Stimulated activated CD4-positive, alpha-beta T cell treated with anti-CD3 and anti-CD28 coated beads, Interleukin-15, amount 100 ng/mL, for 1 hour (primary cell): ENCODE results near the gene ARHGAP8.
"Not testable (repeated sequence)": the region's sequence is repeated elsewhere in the genome, so short reads cannot be mapped to it uniquely, and the experiment has no call there.

ENCODE experiments used
- DNase-seq, 2 donors: peaks; one replicate each; pipeline ENCODE4 v3.0.0-alpha.2; 2020; ENCODE audit warnings: low read depth in 1 of 2, low spot score in 1 of 2

ARHGAP8 gene

DNA sequence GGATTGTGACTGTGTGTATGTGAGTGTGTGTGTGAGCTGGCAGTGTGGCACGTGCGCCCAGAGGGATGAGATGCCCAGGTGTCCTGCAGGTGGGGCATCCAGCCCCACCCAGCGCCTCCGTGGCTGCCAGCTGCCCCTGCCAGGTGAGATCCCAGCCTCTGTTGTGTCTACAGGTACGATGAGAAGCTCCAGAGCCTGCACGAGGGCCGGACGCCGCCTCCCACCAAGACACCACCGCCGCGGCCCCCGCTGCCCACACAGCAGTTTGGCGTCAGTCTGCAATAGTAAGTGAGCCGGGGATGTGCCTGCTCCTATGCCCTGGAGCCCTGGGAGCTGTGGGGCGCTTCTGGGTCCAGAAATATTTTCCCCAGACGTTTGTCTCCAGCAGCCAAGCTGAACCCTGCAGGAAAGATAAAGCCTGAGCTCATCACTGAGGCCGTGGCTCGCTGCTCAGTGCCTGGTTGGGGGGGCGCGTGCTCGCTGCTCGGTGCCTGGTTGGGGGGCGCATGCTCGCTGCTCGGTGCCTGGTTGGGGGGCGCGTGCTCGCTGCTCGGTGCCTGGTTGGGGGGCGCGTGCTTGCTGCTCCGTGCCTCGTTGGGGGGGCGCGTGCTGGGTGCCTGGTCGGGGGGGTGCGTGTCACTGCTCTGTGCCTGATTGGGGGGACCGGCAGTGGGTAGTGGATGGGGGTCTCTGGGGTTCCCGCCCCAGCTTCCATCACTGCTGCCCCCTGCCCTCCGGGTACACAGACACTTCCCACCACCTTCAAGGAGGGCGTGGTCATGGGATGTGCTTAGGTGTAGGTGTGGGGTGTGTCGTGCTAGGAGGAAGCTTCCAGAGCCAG is 73.2 kb downstream of the ARHGAP8 start:
- DNase-seq, result no peak

DNA sequence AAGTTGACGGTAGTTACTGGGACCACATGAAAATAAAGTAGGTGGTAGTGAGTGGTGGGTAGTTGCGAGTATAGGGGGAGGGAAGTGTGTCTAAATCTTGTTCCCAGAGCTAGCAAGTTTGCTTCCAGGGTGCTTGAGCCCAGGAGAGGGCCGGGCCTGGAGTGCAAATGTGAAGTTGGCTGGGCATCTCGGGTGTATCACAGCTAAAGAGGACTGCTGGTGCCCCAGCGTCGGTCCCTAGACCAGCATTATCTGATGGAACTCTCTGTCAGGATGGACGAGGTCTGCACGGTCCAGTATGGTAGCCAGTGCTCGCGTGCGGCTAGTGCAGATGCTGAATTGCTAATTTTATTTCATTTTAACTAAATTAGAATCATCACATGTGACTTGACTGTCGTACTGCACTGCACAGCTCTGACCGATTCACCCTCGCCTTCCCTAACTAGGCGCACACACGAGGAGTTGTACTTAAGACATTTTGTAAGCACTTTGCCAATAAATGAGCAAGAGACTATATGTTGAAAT is 75.4 kb downstream of the ARHGAP8 start:
- DNase-seq, result no peak

DNA sequence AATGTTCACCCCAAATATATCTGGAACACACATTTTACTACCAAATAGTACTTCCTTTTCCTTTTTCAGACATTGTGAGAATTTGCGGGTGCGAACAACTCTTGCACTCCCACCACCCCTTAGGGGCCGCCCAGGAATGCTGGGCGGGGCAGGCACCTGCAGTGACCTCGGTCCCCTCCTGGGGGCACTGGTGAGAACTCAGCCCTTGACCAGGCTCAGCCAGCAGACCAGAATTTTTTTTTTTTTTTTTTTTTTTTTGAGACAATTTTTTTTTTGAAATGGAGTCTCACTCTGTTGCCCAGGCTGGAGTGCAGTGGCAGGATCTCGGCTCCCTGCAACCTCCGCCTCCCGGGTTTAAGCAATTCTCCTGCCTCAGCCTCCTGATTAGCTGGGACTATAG is 75.8 kb downstream of the ARHGAP8 start:
- DNase-seq, result no peak

DNA sequence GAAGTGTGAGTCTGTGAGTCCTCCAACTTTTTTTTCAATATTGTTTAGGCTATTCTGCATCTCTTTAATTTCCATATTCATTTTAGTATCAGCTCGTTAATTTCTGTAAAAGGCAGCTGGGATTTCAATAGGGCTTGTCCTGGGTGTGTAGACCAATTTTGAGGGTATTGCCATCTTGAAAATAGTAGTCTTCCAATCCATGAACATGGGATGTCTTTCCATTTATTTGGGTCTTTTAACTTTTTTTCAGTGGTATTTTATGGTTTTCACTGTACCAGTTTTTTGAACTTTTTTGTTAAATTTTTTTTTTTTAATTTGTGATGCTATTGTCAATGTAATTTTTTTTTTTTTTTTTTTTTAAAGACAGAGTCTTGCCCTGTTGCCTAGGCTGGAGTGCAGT is 79.5 kb downstream of the ARHGAP8 start:
- no peak for DNase-seq

DNA sequence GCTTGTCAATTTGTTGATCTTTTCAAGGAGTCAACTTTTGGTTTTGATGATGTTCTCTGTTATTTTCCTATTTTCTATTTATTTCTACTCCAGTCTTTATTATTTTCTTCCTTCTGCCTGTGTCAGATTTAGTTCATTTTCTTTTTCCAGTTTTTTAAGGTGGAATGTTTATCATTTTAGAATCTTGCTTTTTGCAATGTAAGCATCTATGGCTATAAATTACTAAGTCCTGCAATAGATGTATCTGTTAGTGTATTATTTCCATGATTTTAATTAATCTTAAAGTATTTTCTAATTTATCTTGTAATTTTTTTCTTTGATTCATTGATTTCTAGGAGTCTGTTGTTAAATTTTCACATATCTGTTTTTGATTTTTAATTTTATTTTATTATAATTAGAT is 81.7 kb downstream of the ARHGAP8 start:
- DNase-seq, result no peak

DNA sequence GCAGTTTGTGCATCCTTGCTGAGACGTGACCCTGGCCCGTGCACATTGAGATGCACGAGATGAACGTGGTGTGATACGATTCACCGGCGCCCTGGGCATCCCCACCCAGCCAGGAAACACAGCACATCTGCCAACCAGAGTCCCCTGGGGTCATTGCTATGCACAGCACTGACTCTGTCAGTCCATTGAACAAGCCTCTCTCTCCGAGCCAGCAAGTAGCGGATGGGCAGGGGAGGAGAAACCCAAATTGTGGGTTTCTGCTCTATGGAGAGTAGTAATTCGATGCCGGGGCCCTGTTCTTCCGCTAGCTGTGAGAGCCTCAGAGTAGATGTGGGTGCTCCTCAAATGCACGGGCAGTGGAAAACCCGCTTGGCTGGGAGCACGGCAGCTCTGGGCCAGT is 85.1 kb downstream of the ARHGAP8 start:
- DNase-seq, result no peak

DNA sequence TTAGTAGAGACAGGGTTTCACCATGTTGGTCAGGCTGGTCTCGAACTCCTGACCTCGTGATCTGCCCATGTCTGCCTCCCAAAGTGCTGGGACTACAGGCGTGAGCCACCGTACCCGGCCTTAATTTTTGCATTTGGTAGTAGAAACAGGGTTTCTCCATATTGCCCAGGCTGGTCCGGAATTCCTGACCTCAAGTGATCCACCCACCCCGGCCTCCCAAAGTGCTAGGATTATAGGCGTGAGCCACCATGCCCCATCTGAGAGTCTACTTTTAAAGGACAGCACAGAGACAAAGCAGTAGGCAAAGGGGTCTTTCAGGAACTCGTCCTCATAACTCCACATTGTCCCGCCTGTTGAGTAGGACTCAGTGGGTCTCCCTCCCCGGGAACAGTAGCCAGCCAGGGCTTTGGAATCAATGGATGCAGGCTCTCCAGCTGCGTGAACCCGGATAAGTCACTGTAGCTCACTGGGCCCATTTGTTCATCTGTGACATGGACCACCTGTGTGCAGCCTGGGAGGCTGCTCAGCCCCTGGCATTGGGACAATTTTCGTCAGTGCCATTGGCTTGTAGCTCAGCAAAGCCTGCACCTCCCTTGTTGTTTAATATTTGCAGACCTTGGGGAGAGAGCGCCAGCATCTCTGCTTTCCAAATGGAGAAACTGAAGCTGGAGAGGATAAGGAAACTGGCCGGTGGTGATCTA is 86.1 kb downstream of the ARHGAP8 start:
- DNase-seq, result no peak

DNA sequence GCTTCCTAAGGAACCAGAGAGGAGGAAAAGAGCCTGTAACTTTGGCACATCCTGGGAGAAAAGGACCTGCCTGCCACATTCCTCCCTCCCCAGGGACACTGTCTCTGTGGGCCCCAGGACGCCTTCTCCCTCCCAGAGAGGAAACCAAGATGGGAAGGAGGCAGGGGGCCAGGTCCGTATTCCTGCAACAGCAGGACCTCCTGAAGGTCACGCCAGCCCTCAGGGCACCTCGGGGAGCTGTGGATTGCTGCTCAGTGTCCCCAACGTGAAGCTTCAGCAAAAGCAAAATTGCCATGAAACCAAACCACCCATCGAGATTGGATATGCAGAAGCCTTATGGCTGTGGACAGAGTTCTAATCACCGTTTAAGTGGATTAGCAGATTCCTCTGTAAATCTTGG is 86.7 kb downstream of the ARHGAP8 start:
- no peak for DNase-seq

DNA sequence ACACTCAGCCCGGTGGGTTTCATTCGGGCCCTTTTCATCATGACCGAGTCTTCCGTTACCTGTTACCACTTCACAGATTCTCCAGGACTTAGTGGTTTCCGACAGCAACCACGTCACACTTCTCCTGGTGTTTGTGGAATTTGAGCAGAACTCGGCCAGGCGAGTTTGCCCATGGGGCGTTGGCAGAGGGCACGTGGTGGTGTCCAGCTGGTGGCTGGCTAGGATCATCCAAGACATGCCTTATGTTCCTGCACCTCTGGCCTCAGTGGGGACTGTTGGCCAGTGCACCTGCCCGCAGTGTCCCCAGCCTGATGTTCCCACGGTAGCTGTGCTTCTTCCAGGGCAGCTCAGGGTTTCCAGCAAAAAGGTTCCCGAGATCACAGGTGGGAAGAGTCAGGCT is 87.3 kb downstream of the ARHGAP8 start:
- no peak for DNase-seq

DNA sequence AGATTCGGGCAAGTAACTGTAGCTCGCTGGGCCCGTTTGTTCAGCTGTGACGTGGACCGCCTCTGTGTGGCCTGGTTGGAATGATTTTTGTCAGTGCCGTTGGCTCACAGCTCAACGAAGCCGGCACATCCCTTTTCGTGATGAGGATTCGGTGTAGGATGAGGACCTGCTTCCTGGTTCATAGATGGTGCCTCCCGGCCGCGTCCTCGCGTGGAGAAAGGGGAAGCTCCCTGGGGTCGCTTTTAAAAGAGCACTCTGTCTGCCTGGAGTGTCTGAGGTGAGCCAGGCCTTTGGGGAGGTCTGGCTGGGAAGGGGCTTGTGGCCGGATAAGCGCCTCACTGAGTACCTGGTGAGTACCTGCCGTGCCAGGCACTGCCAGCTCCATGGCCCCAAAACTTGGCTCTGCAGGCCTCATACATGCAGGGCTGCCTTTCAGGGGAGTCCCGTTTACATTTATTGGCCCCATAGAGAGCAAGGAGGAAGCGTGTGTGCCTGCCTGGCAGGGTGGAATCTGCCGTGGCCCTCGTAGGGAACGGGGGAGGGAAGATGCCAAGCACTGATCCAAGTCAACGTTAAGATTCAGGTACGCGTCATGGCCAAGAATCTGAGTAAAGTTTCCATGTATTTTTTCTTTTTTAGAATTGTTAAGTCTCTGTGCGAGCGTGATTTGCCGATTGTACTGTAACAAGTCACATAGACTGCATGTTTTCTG is 88.4 kb downstream of the ARHGAP8 start:
- DNase-seq, result no peak

DNA sequence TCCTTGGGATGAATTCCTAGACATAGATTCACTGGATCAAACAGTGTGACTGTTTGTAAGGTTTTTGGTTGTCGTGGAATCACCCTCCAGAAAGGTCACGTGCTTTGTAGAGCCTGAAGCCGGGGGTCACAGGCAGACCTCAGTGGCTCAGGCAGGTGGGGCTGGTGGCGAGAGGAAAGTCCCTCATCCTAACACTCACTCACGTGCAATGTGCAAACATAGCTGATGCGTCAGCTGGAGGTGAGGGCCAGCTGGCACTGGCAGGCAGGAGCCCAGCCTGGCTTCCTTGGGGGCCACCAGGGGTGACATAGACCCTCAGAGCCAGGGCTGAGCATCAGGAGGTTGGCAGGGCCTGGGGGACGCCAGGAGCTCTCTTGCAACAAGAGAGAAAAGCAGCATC is 90.0 kb downstream of the ARHGAP8 start:
- DNase-seq, result no peak

DNA sequence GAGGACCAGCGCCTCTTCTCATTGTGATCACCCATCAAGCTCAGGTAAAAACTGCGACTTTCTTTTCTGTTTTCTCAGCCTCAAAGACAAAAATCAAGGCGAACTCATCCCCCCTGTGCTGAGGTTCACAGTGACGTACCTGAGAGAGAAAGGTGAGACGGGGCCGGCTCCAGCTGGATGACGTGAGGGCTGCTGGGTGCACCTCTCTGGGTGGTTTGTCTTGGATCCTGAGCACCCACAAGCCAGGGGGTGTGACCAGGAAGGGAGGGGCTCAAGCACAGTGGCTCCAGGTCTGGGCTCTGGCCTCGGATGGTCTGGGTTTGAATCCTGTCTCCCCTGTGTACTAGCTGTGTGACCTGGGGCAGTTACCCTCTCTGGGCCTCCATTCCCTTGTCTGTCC is 92.8 kb downstream of the ARHGAP8 start:
- no peak for DNase-seq

DNA sequence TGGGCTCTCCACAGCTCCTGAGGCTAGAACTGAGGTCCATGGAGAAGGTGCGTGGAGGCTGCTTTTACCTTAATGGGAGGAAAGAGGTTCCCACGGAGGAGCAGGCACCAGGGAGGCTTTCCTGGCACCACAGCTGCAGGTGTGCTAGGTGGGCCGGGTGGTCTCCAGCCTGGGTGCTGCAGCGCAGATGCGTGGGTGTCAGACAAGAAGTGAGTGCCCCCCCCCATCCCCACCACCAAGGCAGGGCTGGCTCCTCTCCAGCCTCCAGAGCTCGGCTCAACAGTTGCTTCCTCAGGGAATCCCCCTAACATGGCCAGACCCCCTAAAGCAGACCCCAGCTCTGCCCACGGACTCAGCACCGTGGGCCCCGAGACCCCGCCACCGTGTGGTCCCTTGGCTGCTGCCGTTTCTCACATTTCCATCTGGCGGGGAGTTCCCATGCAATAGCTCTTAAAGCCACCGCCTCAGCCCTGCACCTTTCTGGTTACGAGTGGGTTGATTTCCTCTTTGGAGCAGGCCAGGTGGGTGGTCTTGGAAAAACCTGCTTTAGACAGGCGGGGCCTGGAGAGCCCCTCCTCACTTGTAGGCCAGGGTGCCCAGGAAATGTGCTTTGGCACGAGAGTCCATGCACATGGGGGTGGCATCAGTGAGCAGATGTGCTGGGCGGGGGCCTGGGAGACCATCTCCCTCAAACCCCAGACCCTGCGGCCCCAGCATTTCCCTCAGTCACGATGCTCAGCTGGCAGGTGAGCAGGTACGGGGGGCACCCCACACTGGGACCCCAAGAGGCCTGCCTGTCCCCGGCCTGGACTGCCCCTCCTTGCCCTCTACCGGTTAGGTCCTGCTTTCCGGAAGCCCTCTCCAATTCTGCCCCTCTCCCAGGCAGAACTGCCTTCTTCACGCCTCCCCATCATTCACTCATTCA is 93.7 kb downstream of the ARHGAP8 start:
- DNase-seq, result no peak

DNA sequence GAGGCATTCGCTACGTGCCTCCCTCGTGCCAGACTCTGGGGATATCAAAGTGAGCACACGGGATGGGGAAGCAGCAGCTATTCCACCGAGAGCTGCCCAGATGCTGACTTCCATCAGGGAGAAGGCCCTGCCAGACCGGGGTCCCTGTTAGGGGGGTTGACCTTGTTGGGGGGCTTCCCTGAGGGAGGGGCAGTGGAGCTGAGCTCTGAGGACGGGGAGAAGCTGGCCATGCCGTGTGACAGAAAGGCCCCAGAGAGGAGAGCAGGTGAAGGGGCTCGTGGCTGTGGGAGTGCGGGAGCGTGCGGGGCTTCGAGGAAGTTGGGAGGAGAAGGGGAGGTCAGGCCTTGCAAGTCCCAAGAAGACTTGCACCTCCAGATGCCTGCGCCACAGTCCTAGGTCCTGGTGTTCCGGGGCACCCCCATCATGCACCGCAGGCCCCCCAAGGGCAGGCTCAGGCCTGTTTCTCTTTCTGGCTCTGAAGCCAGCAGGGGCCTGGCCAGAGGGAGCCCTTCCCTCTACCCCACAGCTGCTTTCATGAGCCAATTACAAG is 94.4 kb downstream of the ARHGAP8 start:
- no peak for DNase-seq

DNA sequence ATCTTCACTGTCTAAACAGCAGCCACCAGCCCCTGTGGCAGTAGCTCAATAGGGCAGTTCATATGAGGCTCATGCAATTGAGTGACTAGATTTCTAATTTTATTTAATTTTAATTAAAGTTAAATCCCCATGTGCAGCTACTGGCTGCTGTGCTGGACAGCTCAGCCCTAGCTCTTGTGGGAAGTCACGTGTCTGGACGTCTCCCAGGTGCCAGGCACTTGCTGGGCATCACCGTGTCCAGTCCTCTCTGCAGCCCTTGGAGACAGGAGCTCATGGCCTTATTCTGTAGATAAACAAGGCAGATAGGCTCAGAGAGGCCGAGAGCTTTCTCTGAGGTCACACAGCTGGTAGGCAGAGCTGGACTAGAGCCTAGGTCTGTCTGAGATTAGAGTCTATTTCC is 95.0 kb downstream of the ARHGAP8 start:
- DNase-seq, result no peak

DNA sequence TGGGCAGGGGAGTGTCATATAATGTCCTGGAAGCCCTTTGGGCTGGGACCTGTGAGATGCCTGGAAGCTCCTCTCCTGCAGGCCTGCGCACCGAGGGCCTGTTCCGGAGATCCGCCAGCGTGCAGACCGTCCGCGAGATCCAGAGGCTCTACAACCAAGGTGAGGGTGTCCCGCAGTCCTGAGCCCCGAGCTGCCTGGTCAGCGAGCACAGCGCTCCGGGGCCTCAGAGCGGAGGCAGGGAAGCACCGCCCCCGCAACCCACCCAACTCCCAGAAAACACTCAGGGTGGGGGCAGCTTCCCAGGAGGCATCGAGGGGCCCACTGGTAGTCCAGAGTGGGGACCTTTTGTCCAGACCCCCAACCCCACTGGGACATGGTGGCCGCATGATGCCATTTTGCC is 95.5 kb downstream of the ARHGAP8 start:
- DNase-seq, result no peak

DNA sequence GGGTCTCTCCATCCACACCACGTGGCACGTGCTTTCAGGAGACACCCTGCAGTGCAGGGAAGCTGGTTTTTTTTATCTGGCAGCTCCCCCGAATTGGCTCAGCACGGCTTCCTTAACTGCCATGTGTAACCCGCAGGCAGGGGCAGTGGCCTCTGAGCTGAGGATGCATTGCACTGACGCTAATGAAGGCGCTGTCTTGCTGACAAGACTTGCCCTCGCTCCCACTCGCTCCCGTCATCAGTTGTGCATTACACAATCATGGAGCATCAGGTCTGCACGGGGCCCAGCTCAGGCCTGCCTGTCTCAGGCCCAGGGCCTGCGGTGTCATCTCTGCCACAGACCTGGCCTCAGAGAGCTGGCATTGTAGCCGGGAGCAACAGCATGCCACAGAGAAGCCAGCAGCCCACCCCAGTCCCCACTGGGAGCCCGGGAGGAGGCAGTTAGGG is 95.9 kb downstream of the ARHGAP8 start:
- no peak for DNase-seq

DNA sequence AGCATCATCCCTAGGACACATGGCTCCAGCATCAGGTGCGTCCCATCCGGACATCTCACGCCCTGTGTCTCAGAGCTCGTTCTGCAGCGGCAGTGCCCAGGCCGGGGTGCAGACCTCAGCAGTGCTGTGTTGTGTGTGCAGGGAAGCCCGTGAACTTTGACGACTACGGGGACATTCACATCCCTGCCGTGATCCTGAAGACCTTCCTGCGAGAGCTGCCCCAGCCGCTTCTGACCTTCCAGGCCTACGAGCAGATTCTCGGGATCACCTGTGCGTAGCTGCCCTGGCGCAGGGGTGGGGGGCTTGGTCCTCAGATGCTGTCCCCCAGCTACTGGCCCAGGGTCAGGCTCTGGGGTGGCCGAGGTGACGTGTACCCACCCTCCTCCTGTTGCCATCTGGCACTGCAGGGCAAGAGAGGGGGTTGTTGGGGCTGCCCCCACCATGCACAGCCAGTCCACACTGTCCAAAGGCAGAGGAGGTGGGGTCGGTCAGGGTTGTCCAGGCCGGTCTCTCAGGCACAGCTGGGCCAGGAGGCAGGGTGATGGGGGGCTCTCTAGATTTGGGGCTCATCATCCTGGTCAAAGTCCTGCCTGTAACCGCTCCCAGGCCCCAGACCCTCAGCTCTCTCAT is 96.5 kb downstream of the ARHGAP8 start:
- no peak for DNase-seq

DNA sequence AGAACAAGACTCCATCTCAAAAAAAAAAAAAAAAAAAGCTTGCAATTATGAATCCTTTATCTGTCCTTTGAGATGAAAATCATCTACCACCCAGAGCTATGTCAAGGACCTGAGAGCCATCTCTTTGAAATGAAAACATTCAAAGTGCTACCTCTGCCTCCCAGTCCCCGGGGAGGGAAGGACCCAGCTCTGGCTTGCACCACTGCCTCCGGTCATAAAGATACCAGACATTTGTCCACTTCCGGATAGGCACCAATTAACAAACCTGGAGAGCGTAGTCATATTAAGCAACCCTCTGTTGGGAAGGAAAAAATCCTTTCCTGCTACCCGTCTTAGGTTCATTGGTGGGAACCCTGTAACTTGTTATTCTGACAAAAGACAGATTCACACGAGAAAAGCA is 98.6 kb downstream of the ARHGAP8 start:
- no peak for DNase-seq

DNA sequence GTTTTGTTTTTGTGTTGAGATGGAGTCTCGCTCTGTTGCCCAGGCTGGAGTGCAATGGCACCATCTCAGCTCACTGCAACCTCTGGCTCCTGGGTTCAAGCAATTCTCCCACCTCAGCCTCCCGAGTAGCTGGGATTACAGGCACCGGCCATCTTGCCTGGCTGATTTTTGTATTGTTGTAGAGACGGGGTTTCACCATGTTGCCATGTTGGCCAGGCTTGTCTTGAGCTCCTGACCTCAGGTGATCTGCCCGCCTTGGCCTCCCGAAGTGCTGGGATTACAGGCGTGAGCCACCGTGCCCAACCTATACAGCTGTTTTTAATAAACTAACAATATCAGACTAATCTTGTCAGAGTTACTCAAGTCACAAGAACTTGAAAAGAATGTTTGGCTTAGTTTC is 102.3 kb downstream of the ARHGAP8 start:
- not testable (repeated sequence) for DNase-seq
